ENCODE measurements around the gene VAC14. TPM values are rescaled to one million over a fixed set of nuclear protein-coding genes. Genes with fewer than 3 reads are reported as not detected.

The VAC14 gene
- total and polyA plus RNA-seq, 2 of the 8 experiments (the other 6 are each of a cell fraction or from before 2014, with no cell fraction given), result 56.0 to 108 TPM

DNA sequence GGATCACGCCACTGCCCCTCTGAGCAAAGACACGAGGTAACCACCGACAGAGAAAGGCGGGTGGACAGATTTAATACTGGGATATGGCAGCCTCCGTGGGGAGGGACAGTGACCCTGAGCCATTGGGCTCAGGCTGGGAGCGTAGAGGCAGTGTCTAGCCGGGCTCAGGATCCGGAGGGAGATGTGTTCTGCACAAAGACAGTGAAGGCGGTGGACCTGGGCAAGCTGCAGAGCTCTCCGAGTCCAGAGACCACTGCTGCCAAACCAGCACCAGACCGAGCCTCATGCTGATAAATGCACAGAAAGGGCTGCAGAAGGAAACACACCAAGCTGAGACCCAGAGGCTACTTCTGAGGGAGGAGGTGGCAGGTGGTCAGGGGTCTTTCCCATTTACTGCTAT lies 88.6 kb downstream of the VAC14 start (continued):
- TF ChIP-seq, protein P1, sequence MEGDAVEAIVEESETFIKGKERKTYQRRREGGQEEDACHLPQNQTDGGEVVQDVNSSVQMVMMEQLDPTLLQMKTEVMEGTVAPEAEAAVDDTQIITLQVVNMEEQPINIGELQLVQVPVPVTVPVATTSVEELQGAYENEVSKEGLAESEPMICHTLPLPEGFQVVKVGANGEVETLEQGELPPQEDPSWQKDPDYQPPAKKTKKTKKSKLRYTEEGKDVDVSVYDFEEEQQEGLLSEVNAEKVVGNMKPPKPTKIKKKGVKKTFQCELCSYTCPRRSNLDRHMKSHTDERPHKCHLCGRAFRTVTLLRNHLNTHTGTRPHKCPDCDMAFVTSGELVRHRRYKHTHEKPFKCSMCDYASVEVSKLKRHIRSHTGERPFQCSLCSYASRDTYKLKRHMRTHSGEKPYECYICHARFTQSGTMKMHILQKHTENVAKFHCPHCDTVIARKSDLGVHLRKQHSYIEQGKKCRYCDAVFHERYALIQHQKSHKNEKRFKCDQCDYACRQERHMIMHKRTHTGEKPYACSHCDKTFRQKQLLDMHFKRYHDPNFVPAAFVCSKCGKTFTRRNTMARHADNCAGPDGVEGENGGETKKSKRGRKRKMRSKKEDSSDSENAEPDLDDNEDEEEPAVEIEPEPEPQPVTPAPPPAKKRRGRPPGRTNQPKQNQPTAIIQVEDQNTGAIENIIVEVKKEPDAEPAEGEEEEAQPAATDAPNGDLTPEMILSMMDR (IDR thresholded peaks at IDR 0.05; ENCODE audit: control extremely low read depth in 1 of 3, insufficient read depth in 1 of 3, low read depth in 1 of 3, low read length in 3 of 3), result no peak
- TF ChIP-seq EGR1 (IDR thresholded peaks at IDR 0.05; ENCODE audit: borderline replicate concordance, low read depth, low read length) (no peak), FOSL1 (IDR thresholded peaks at IDR 0.05; ENCODE audit: insufficient read depth, low read depth, low read length) (no peak), CBX8 (IDR thresholded peaks at IDR 0.05; ENCODE audit: borderline replicate concordance, low read depth, low read length) (no peak), RBBP5 (IDR thresholded peaks at IDR 0.05; ENCODE audit: borderline replicate concordance, low read depth, low read length) (no peak), HDAC2 (IDR thresholded peaks at IDR 0.05; ENCODE audit: borderline replicate concordance in 1 of 2, low read depth in 2 of 2, low read length in 2 of 2) (no peak)
- TF ChIP-seq, protein P2, sequence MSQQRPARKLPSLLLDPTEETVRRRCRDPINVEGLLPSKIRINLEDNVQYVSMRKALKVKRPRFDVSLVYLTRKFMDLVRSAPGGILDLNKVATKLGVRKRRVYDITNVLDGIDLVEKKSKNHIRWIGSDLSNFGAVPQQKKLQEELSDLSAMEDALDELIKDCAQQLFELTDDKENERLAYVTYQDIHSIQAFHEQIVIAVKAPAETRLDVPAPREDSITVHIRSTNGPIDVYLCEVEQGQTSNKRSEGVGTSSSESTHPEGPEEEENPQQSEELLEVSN (IDR thresholded peaks at IDR 0.05), result no peak
- TF ChIP-seq, protein P3, sequence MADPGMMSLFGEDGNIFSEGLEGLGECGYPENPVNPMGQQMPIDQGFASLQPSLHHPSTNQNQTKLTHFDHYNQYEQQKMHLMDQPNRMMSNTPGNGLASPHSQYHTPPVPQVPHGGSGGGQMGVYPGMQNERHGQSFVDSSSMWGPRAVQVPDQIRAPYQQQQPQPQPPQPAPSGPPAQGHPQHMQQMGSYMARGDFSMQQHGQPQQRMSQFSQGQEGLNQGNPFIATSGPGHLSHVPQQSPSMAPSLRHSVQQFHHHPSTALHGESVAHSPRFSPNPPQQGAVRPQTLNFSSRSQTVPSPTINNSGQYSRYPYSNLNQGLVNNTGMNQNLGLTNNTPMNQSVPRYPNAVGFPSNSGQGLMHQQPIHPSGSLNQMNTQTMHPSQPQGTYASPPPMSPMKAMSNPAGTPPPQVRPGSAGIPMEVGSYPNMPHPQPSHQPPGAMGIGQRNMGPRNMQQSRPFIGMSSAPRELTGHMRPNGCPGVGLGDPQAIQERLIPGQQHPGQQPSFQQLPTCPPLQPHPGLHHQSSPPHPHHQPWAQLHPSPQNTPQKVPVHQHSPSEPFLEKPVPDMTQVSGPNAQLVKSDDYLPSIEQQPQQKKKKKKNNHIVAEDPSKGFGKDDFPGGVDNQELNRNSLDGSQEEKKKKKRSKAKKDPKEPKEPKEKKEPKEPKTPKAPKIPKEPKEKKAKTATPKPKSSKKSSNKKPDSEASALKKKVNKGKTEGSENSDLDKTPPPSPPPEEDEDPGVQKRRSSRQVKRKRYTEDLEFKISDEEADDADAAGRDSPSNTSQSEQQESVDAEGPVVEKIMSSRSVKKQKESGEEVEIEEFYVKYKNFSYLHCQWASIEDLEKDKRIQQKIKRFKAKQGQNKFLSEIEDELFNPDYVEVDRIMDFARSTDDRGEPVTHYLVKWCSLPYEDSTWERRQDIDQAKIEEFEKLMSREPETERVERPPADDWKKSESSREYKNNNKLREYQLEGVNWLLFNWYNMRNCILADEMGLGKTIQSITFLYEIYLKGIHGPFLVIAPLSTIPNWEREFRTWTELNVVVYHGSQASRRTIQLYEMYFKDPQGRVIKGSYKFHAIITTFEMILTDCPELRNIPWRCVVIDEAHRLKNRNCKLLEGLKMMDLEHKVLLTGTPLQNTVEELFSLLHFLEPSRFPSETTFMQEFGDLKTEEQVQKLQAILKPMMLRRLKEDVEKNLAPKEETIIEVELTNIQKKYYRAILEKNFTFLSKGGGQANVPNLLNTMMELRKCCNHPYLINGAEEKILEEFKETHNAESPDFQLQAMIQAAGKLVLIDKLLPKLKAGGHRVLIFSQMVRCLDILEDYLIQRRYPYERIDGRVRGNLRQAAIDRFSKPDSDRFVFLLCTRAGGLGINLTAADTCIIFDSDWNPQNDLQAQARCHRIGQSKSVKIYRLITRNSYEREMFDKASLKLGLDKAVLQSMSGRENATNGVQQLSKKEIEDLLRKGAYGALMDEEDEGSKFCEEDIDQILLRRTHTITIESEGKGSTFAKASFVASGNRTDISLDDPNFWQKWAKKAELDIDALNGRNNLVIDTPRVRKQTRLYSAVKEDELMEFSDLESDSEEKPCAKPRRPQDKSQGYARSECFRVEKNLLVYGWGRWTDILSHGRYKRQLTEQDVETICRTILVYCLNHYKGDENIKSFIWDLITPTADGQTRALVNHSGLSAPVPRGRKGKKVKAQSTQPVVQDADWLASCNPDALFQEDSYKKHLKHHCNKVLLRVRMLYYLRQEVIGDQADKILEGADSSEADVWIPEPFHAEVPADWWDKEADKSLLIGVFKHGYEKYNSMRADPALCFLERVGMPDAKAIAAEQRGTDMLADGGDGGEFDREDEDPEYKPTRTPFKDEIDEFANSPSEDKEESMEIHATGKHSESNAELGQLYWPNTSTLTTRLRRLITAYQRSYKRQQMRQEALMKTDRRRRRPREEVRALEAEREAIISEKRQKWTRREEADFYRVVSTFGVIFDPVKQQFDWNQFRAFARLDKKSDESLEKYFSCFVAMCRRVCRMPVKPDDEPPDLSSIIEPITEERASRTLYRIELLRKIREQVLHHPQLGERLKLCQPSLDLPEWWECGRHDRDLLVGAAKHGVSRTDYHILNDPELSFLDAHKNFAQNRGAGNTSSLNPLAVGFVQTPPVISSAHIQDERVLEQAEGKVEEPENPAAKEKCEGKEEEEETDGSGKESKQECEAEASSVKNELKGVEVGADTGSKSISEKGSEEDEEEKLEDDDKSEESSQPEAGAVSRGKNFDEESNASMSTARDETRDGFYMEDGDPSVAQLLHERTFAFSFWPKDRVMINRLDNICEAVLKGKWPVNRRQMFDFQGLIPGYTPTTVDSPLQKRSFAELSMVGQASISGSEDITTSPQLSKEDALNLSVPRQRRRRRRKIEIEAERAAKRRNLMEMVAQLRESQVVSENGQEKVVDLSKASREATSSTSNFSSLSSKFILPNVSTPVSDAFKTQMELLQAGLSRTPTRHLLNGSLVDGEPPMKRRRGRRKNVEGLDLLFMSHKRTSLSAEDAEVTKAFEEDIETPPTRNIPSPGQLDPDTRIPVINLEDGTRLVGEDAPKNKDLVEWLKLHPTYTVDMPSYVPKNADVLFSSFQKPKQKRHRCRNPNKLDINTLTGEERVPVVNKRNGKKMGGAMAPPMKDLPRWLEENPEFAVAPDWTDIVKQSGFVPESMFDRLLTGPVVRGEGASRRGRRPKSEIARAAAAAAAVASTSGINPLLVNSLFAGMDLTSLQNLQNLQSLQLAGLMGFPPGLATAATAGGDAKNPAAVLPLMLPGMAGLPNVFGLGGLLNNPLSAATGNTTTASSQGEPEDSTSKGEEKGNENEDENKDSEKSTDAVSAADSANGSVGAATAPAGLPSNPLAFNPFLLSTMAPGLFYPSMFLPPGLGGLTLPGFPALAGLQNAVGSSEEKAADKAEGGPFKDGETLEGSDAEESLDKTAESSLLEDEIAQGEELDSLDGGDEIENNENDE (IDR thresholded peaks at IDR 0.05; ENCODE audit: insufficient replicate concordance, low read length), result no peak
